ENCODE measurements around the gene PLPPR4.
"Not testable (repeated sequence)": the region's sequence is repeated elsewhere in the genome, so short reads cannot be mapped to it uniquely, and the experiment has no call there.

PLPPR4 gene

GRCh38 chr1:99233446-99233845 lies 30.8 kb upstream of the PLPPR4 start:
- Histone ChIP-seq H3K4me3 (ENCODE audit: low read depth in 1 of 2, low read length in 2 of 2) (no peak overlapping the region), H3K9ac (ENCODE audit: low read length) (no peak overlapping the region), H3K9me3 (ENCODE audit: low read length) (no peaks in the 10 kb centered on the region), H3K27ac (ENCODE audit: low read depth, low read length) (no peak overlapping the region), H3K36me3 (ENCODE audit: insufficient read depth, low read length) (no peaks in the 10 kb centered on the region), H3K4me1 (ENCODE audit: insufficient read depth, low read length) (no peaks in the 10 kb centered on the region), H3K27me3 (ENCODE audit: control insufficient read depth in 1 of 2, insufficient read depth in 2 of 2, low read length in 2 of 2) (no peaks in the 10 kb centered on the region)

GRCh38 chr1:99236756-99237155 lies 27.5 kb upstream of the PLPPR4 start:
- Histone ChIP-seq H3K4me3 (ENCODE audit: low read depth in 1 of 2, low read length in 2 of 2) (no peak overlapping the region), H3K9ac (ENCODE audit: low read length) (no peak overlapping the region), H3K36me3 (ENCODE audit: insufficient read depth, low read length) (no peaks in the 10 kb centered on the region), H3K9me3 (ENCODE audit: low read length) (no peaks in the 10 kb centered on the region), H3K27me3 (ENCODE audit: control insufficient read depth in 1 of 2, insufficient read depth in 2 of 2, low read length in 2 of 2) (no peaks in the 10 kb centered on the region), H3K27ac (ENCODE audit: low read depth, low read length) (no peak overlapping the region), H3K4me1 (ENCODE audit: insufficient read depth, low read length) (no peaks in the 10 kb centered on the region)

- Histone ChIP-seq H3K27me3 (ENCODE audit: control insufficient read depth in 1 of 2, insufficient read depth in 2 of 2, low read length in 2 of 2) (no peaks in the 10 kb centered on the region), H3K36me3 (ENCODE audit: insufficient read depth, low read length) (no peaks in the 10 kb centered on the region), H3K9ac (ENCODE audit: low read length) (no peak overlapping the region), H3K27ac (ENCODE audit: low read depth, low read length) (no peak overlapping the region), H3K9me3 (ENCODE audit: low read length) (no peaks in the 10 kb centered on the region), H3K4me1 (ENCODE audit: insufficient read depth, low read length) (no peaks in the 10 kb centered on the region), H3K4me3 (ENCODE audit: low read depth in 1 of 2, low read length in 2 of 2) (no peak overlapping the region)
Measured at GRCh38 chr1:99239690-99240089, 24.6 kb upstream of the PLPPR4 start.

- H3K36me3 ChIP-seq (ENCODE audit: insufficient read depth, low read length), result no peaks in the 10 kb centered on the region
- H3K27me3 ChIP-seq (ENCODE audit: control insufficient read depth in 1 of 2, insufficient read depth in 2 of 2, low read length in 2 of 2), result no peaks in the 10 kb centered on the region
- no peaks in the 10 kb centered on the region for H3K9me3 ChIP-seq (ENCODE audit: low read length)
- no peak overlapping the region for H3K9ac ChIP-seq (ENCODE audit: low read length)
- H3K27ac ChIP-seq (ENCODE audit: low read depth, low read length), result no peak overlapping the region
- no peak overlapping the region for H3K4me3 ChIP-seq (ENCODE audit: low read depth in 1 of 2, low read length in 2 of 2)
- H3K4me1 ChIP-seq (ENCODE audit: insufficient read depth, low read length), result no peaks in the 10 kb centered on the region
Measured at GRCh38 chr1:99240621-99241020, 23.7 kb upstream of the PLPPR4 start.

- no peak overlapping the region for H3K4me3 ChIP-seq (ENCODE audit: low read depth in 1 of 2, low read length in 2 of 2)
Measured at GRCh38 chr1:99246152-99246551, 18.1 kb upstream of the PLPPR4 start.

GRCh38 chr1:99247199-99247598 lies 17.1 kb upstream of the PLPPR4 start:
- Histone ChIP-seq H3K9ac (ENCODE audit: low read length) (no peak overlapping the region), H3K36me3 (ENCODE audit: insufficient read depth, low read length) (no peaks in the 10 kb centered on the region), H3K4me3 (ENCODE audit: low read depth in 1 of 2, low read length in 2 of 2) (no peak overlapping the region), H3K27ac (ENCODE audit: low read depth, low read length) (no peak overlapping the region), H3K27me3 (ENCODE audit: control insufficient read depth in 1 of 2, insufficient read depth in 2 of 2, low read length in 2 of 2) (no peaks in the 10 kb centered on the region), H3K9me3 (ENCODE audit: low read length) (no peaks in the 10 kb centered on the region), H3K4me1 (ENCODE audit: insufficient read depth, low read length) (no peaks in the 10 kb centered on the region)

More at GRCh38 chr1:99246152-99246551, 18.1 kb upstream of the PLPPR4 start:
- no peak overlapping the region for H3K9ac ChIP-seq (ENCODE audit: low read length)
- H3K27ac ChIP-seq (ENCODE audit: low read depth, low read length), result no peak overlapping the region
- H3K27me3 ChIP-seq (ENCODE audit: control insufficient read depth in 1 of 2, insufficient read depth in 2 of 2, low read length in 2 of 2), result no peaks in the 10 kb centered on the region
- H3K9me3 ChIP-seq (ENCODE audit: low read length), result no peaks in the 10 kb centered on the region
- no peaks in the 10 kb centered on the region for H3K36me3 ChIP-seq (ENCODE audit: insufficient read depth, low read length)
- H3K4me1 ChIP-seq (ENCODE audit: insufficient read depth, low read length), result no peaks in the 10 kb centered on the region

- Histone ChIP-seq H3K4me1 (ENCODE audit: insufficient read depth, low read length) (no peaks in the 10 kb centered on the region), H3K27ac (ENCODE audit: low read depth, low read length) (no peak overlapping the region), H3K36me3 (ENCODE audit: insufficient read depth, low read length) (no peaks in the 10 kb centered on the region), H3K9me3 (ENCODE audit: low read length) (no peaks in the 10 kb centered on the region), H3K27me3 (ENCODE audit: control insufficient read depth in 1 of 2, insufficient read depth in 2 of 2, low read length in 2 of 2) (no peaks in the 10 kb centered on the region), H3K4me3 (ENCODE audit: low read depth in 1 of 2, low read length in 2 of 2) (no peak overlapping the region), H3K9ac (ENCODE audit: low read length) (no peak overlapping the region)
Measured at GRCh38 chr1:99250728-99251127, 13.6 kb upstream of the PLPPR4 start.

GRCh38 chr1:99251308-99251707 lies 13.0 kb upstream of the PLPPR4 start:
- Histone ChIP-seq H3K36me3 (ENCODE audit: insufficient read depth, low read length) (no peaks in the 10 kb centered on the region), H3K4me1 (ENCODE audit: insufficient read depth, low read length) (no peaks in the 10 kb centered on the region), H3K9ac (ENCODE audit: low read length) (no peak overlapping the region), H3K27me3 (ENCODE audit: control insufficient read depth in 1 of 2, insufficient read depth in 2 of 2, low read length in 2 of 2) (no peaks in the 10 kb centered on the region), H3K4me3 (ENCODE audit: low read depth in 1 of 2, low read length in 2 of 2) (no peak overlapping the region), H3K9me3 (ENCODE audit: low read length) (no peaks in the 10 kb centered on the region), H3K27ac (ENCODE audit: low read depth, low read length) (no peak overlapping the region)

GRCh38 chr1:99252630-99253029 lies 11.7 kb upstream of the PLPPR4 start:
- Histone ChIP-seq H3K27ac (ENCODE audit: low read depth, low read length) (no peak overlapping the region), H3K4me3 (ENCODE audit: low read depth in 1 of 2, low read length in 2 of 2) (no peak overlapping the region), H3K36me3 (ENCODE audit: insufficient read depth, low read length) (no peaks in the 10 kb centered on the region), H3K4me1 (ENCODE audit: insufficient read depth, low read length) (no peaks in the 10 kb centered on the region), H3K27me3 (ENCODE audit: control insufficient read depth in 1 of 2, insufficient read depth in 2 of 2, low read length in 2 of 2) (no peaks in the 10 kb centered on the region), H3K9ac (ENCODE audit: low read length) (no peak overlapping the region), H3K9me3 (ENCODE audit: low read length) (no peaks in the 10 kb centered on the region)

GRCh38 chr1:99260402-99260801 lies 3.9 kb upstream of the PLPPR4 start:
- H3K9me3 ChIP-seq (ENCODE audit: low read length); H3K4me3 ChIP-seq (ENCODE audit: low read depth in 1 of 2, low read length in 2 of 2); H3K9ac ChIP-seq (ENCODE audit: low read length); H3K36me3 ChIP-seq (ENCODE audit: insufficient read depth, low read length); H3K27me3 ChIP-seq (ENCODE audit: control insufficient read depth in 1 of 2, insufficient read depth in 2 of 2, low read length in 2 of 2); H3K27ac ChIP-seq (ENCODE audit: low read depth, low read length); H3K4me1 ChIP-seq (ENCODE audit: insufficient read depth, low read length): not testable (repeated sequence)

GRCh38 chr1:99265124-99265523 lies 832 bp downstream of the PLPPR4 start:
- Histone ChIP-seq H3K9me3 (ENCODE audit: low read length) (no peaks in the 10 kb centered on the region), H3K27me3 (ENCODE audit: control insufficient read depth in 1 of 2, insufficient read depth in 2 of 2, low read length in 2 of 2) (peaks cover 0 to 5% of the 10 kb centered on the region in 2 donors), H3K4me3 (ENCODE audit: low read depth in 1 of 2, low read length in 2 of 2) (no peak overlapping the region), H3K27ac (ENCODE audit: low read depth, low read length) (no peak overlapping the region), H3K9ac (ENCODE audit: low read length) (no peak overlapping the region), H3K36me3 (ENCODE audit: insufficient read depth, low read length) (no peaks in the 10 kb centered on the region), H3K4me1 (ENCODE audit: insufficient read depth, low read length) (peaks cover 4% of the 10 kb centered on the region)

GRCh38 chr1:99266726-99267125 lies 2.4 kb downstream of the PLPPR4 start:
- H3K27me3 ChIP-seq (ENCODE audit: control insufficient read depth in 1 of 2, insufficient read depth in 2 of 2, low read length in 2 of 2), result peaks cover 0 to 5% of the 10 kb centered on the region in 2 donors
- no peak overlapping the region for H3K27ac ChIP-seq (ENCODE audit: low read depth, low read length)
- peaks cover 4% of the 10 kb centered on the region for H3K4me1 ChIP-seq (ENCODE audit: insufficient read depth, low read length)
- H3K9me3 ChIP-seq (ENCODE audit: low read length), result no peaks in the 10 kb centered on the region
- H3K9ac ChIP-seq (ENCODE audit: low read length), result no peak overlapping the region
- no peak overlapping the region for H3K4me3 ChIP-seq (ENCODE audit: low read depth in 1 of 2, low read length in 2 of 2)
- H3K36me3 ChIP-seq (ENCODE audit: insufficient read depth, low read length), result no peaks in the 10 kb centered on the region
